Esophagus muscularis mucosa (tissue), 4 donors: ENCODE measurements around the gene CEP57L1.

Experiments used
- CTCF ChIP-seq, 3 experiments: fragments of 200-600 bp in 2 of 3; fragments of 450-650 bp in 1 of 3; sonication (generic) in 2 of 3; IDR thresholded peaks; one replicate each; pipeline ENCODE4 v1.5.1; 2017 to 2019; ENCODE audit warnings: antibody characterized with exemption in 3 of 3, mild to moderate bottlenecking in 2 of 3, moderate library complexity in 1 of 3
- EP300 ChIP-seq: sonication (generic); formaldehyde crosslinking; IDR thresholded peaks from one replicate; pipeline ENCODE4 v1.6.1; 2017; ENCODE audit warnings: antibody characterized with exemption
- POLR2A ChIP-seq: fragments of 450-650 bp; IDR thresholded peaks from one replicate; pipeline ENCODE4 v1.6.1; 2017; ENCODE audit warnings: antibody characterized with exemption, moderate library complexity, mild to moderate bottlenecking, low read depth
- POLR2AphosphoS5 ChIP-seq, 2 donors: sonication (generic); formaldehyde crosslinking; IDR thresholded peaks; one replicate each; pipeline ENCODE4 v1.6.1; 2017; ENCODE audit warnings: antibody characterized with exemption in 2 of 2

- TF ChIP-seq CTCF (IDR thresholded peaks at IDR 0.05) (no peak), POLR2AphosphoS5 (IDR thresholded peaks at IDR 0.05) (no peak), EP300 (no peak), POLR2A (no peak)
These were observed 34.8 kb downstream of the CEP57L1 start for GRCh38 chr6:109130065-109130464.
